Measurements from ENCODE around the gene CFAP97D2.

CFAP97D2 gene

DNA sequence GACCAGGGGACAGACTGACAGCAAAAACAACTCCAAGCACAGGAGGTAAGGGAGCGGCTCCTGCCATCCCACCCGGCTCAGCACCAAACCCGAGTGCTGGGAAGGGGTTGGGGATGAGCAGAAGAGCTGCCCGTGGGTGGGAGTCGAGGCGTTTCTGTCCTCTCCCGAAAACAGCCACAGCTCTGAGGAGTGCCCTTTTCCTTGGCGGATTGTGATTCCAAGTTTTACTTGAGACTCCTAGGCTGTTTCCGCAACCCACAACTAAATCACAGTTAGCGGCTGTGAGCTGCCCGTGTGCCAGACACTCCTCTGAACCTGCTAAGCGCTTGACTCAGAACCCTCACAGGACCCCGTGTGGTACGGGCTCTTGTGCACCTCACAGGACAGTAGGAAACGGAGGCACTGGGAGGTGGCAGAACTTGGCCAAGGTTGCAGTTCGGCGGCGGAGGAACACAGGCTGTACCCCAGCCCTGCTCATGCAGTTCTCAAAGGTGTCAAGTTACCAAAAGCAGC, 21.4 kb downstream of the CFAP97D2 start:
- DNase-seq, result no peak

DNA sequence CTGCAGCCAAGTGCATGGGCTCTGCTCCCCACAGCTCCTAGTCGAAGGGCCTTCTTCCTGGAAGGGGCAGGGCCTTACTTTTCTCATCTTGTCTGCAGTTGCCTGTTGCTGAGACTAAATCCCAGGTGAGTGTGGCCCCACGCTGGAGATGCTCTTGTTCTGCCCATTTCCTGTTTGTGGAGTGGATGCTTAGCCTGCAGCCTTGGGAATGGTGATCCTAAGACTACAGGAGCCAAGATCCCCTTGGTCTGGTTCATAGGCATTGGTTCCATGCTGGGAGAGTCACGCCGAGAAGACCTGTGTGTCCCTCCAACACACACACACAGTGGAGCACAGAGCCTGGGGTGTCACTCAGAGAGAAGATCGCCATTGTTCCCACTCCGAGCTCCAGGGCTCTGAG, 23.5 kb downstream of the CFAP97D2 start:
- no peak for DNase-seq

- no peak for DNase-seq
Measured at GRCh38 chr13:114203536-114203935, 24.5 kb downstream of the CFAP97D2 start.

- DNase-seq, result no peak
Measured at GRCh38 chr13:114204894-114205293, 25.8 kb downstream of the CFAP97D2 start.

DNA sequence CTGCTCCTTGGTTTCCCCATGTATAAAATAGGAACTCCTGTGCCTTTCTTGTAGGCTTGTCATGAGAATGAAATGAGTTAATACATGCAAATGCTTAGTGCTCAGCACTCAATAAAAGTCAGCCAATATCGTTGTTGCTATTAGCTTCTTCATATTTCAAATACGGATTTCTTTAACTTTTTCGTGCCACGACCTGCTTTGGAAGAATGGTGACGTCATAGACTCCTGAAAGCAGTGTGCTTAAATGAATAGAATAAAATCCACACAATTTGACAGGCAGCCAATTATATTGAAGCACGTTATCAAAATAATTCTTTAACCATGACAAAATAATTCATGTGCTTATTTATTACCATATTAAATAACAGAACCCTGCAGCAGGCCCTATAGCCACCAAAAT, 29.1 kb downstream of the CFAP97D2 start:
- no peak for DNase-seq

GRCh38 chr13:114211446-114212157, 32.5 kb downstream of the CFAP97D2 start:
- DNase-seq, result no peak

DNA sequence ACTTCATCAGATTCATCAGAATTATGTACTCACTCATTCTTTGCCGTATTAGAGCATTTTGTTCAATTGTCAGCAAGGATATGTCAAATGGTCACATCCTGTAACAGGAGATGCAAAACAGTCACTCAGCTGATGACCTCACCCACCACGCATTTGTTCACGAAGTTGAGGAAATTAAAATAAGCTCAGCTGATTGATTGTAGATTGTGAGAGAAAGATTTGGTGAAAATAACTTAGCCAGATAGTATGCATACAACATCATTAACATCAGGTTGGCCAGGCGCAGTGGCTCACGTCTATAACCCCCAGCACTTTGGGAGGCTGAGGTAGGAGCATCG, 33.1 kb downstream of the CFAP97D2 start:
- DNase-seq, result no peak

DNA sequence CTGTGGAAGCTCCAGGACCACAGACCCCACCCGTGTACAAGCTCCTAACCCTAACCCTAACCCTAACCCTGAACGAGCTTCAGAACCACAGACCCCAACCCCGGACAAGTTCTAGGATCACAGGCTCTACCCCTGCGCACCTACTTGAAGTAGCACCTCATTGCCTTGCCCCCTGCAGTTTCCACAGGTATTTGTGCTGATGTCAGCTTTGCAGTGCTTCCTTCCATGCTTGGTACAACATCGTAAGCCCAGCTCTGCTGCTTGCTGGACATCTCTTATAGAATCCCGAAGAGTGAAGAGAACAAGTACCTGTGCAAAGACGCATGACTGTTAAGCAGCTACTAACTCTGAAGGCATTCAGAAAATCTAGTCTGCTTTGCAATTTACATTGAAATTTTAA, 34.9 kb downstream of the CFAP97D2 start:
- no peak for DNase-seq

DNA sequence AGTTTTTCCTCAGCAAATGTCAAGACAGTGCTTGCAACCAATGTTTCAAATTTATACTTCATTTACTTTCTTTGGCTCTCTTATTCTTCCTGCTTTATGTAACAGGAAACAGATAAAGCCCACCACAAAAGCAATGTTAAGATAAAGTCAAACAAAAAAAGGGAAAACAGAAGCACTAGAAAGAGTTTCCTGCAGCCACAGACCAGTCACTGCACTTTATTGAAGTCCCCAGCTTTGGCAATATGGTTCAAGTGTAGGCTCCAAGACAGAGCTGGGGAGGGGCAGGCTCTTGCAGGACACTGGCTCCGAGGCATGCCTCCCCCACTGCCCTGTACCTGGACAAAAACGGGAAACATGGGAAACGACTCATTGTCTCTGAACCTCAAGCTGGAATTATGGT, 40.3 kb downstream of the CFAP97D2 start:
- no peak for DNase-seq

DNA sequence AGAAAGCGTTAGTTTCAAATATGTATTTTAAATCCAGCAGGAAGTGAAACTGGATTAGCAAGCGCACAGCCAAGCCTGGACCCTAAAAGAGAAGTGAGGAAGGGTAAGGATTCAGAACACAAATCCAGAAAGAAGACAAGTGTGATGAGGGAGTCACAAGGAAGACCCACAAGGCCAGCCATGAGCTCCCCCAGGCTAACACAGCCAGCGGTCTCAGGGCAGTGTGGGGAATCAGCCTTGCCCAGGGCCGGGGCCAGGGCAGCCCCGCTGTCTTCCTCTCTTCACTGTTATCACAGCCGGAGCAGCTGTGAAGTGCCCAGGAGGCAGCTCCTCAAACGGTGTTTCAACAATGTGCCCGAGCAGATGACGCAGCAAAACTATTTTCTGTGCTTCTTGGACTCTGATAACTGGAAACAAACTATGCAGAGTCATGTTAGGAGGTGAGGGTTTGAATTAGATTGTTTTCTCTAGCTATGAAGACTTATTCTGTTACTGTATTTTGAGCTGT, 43.5 kb downstream of the CFAP97D2 start:
- DNase-seq, result no peak

DNA sequence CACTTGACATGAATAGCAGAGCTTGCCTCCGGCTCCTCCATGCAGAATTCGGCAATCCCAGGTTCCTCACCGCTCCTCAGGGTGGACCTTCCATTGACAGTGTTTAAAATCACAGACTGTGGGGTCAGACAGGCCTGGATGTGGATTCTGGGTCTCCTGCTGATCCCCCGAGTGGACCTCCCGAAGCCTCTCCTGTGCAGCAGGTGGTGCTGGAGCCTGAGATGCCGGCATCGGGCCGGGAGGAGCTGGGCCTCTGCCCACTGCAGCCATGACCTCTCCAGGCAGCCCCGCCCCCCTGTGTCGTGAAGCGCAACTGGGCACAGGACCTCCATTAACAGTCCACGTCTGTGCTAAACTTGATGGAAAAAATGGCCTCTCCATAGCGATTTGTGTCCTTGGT, 45.1 kb downstream of the CFAP97D2 start:
- no peak for DNase-seq

GRCh38 chr13:114225610-114226009, 46.6 kb downstream of the CFAP97D2 start:
- DNase-seq, result no peak

DNA sequence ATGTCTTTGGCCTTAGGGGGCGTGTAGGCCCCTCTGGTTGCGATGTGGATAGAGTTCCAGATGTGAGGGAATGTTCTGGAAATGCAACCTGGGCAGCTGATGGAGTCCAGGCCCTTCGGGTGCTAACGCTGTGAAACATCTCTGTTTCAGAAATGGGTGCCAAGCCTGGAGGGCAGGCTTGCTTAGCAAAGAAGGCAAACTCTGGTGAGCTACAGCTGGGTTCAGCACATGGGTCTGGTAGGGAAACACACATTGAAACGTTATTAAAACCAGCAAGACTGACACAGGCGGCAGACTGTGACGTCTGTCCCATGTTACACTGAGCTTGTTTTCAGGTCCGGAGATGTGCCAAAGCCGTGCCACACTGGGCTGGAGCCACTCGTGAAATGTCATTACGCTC, 47.0 kb downstream of the CFAP97D2 start:
- no peak for DNase-seq

DNA sequence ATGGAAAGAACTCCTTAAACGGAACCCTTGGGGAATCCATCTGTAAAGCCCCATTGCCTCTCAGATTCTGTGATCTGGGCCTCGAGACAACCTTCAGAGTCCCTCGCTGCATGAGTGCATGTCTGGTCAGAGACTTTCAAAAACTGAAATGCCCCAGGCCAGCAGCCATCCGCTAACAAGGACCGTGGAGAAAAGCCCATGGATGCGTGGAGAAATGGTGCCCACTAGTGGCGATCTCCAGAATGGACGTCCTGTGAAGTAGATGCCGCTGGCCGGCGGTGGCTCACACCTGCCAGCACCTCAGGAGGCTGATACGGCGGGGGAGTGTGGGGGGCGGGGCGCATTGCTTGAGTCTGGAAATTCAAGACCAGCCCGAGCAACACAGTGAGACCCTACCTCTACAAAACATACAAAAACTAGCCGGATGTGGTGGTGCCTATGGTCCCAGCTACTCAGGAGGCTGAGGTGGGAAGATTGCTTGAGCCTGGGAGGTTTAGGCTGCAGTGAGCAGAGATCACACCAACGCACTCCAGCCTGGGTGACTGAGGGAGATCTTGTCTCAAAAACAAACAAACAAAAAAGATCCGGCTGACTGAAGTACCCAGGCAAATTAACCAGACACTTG, 47.8 kb downstream of the CFAP97D2 start:
- DNase-seq, result peak; percentile 32

DNA sequence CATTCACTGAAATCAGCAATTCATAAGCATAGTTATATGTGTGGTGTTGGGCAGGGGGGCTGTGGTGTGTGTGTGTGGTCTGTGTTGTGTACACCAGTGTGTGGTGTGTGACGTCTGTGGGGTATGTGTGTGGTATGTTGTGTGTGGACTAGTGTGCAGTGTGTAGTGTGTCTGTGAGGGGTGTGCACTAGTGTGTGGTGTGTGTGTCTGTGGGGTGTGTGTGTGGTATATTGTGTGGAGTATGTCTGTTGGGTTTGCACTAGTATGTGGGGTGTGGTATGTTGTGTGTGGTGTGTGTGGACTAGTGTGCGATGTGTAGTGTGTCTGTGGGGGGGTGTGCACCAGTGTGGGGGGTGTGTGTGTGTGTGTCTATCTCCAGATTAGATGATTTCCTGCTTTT, 48.5 kb downstream of the CFAP97D2 start:
- DNase-seq, result no peak

DNA sequence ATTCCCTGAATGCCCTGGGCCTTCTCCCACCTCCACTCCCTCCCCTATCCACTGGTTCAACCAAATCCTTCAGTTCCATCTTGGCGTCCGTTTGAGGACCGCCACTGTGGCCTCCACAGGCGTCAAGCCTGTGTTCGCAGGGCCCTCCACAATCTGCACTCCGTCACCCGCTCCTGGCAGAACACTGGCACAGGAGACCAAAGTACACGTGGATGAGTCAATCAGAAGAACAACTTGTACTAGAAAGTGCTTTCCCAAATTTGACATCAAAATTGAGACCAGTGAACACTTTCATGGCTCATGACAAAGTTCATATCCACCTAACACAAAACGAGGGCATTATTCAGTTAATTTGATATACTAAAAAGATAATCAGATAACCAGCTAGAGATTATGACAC, 49.1 kb downstream of the CFAP97D2 start:
- no peak for DNase-seq

DNA sequence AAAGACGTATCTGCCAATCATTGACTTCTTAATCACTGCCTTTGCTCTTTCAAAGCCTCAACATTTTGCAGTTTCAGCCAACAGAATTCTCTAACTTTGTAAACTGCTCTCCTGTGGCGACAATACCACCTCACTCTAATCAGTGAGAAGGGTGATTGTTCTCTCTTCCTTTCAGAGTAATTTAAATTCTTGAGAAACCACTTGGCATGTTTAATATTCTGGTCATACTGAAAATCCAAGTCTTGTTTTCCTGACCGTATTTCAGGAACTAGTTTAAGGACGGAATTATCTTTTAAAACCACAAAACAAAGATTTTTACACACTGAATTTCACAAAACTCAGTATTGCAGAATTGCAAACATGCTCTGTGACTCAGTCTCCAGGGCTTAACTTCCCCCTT, 50.4 kb downstream of the CFAP97D2 start:
- no peak for DNase-seq

- no peak for DNase-seq
Measured at GRCh38 chr13:114230117-114230516, 51.1 kb downstream of the CFAP97D2 start.

DNA sequence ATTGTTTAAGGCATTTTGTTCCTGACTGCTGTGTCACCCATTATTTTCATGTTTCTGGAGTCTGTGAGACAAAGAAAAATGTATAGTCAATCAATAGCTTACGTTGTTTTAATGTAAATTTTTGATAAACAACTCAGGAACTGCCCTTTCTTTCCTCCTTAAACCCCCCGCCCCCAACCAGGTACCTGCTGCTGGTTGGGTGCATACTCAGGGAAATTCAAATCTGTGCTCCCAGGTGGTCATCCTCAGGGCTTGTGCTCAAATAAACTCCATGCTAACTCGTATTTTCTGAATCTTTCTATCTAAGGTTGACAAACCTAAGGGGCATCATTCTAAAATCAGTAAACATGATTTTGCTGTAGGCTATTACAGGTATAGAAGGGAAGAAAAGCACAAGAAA, 51.5 kb downstream of the CFAP97D2 start:
- DNase-seq, result no peak

- DNase-seq, result no peak
Measured at GRCh38 chr13:114231886-114232285, 52.8 kb downstream of the CFAP97D2 start.

- DNase-seq, result no peak
Measured at GRCh38 chr13:114234266-114234644, 55.2 kb downstream of the CFAP97D2 start.

GRCh38 chr13:114234645-114235421, 55.8 kb downstream of the CFAP97D2 start, which contains the start of gene CDC16:
Gene CDC16, plus strand, starts transcription at chr13:114234897. Its CDS starts 188 bp downstream, at chr13:114235085.
- peak; percentile 58 for DNase-seq

DNA sequence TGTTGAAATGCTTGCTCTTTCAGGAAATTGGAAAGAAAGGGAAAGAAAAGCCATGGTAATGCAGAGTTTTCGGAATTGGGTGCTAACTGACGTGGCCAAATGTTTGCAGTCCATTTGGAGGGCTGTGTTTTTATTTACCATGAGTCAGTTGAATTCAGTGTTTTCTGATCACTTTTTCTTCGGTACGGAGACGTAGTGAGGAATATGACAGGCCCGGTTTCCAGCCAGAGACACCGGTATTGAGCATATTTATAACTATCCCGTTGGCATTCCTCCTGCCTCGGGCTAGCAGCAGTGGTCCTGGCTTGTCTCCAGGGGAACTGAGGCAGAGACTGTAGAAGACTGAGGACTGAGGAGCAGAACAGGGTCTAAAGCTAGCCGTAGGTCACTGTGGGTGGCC, 56.6 kb downstream of the CFAP97D2 start:
- DNase-seq, result no peak

DNA sequence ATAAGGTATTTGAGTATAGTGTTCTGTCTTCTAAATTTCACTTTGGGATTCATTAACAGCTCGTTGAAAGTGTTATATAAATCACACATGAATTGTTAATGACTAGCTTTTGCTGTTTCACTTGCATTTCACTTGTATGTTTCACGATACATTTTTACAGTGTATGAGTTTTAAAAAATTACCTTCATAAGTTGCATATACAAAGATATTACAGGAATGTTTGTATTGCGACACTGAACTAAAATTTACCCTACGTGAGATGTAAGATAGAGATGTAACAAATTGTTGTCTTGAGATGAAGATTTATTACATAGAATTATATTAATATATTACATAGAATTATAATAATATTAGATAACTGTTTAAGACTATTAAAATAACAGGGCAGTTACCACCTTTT, 57.2 kb downstream of the CFAP97D2 start:
- no peak for DNase-seq
